Urothelium cell line (cell line): ENCODE data around the gene ZBTB6.
"Not testable (repeated sequence)": the region's sequence is repeated elsewhere in the genome, so short reads cannot be mapped to it uniquely, and the experiment has no call there.

Experiments used
- DNase-seq: peaks from one replicate; pipeline ENCODE4 v3.0.0; 2011; ENCODE audit warnings: low spot score, mixed read lengths
- FAIRE-seq: peaks from 2 replicates; lab custom pipeline; 2011; peaks lifted over from hg19 to GRCh38; lab: Jason Lieb, UNC

The ZBTB6 gene

GRCh38 chr9:122929796-122930354, 16.8 kb upstream of the ZBTB6 start:
- DNase-seq (no peak), FAIRE-seq (no peak)

GRCh38 chr9:122923947-122924346, 10.8 kb upstream of the ZBTB6 start:
- FAIRE-seq (no peak), DNase-seq (no peak)

GRCh38 chr9:122922713-122923112, 9.6 kb upstream of the ZBTB6 start:
- DNase-seq (no peak), FAIRE-seq (no peak)

GRCh38 chr9:122918310-122918709, 5.2 kb upstream of the ZBTB6 start:
- FAIRE-seq = no peak
- no peak for DNase-seq

DNA sequence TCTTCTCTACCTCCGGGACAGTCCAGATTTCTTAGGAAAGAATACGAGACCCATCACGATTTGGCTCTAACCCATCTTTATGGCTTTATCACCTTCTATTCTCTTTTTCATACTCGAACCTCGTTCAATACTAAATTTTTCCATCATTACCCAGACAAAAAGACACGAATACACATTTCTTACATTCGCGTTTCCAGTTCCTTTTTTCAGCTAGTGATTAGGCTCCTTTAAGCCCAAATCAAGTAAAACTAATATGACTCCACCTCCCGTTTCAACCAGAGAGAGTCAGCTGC, 506 bp downstream of the ZBTB6 start:
- FAIRE-seq (no peak), DNase-seq (no peak)

DNA sequence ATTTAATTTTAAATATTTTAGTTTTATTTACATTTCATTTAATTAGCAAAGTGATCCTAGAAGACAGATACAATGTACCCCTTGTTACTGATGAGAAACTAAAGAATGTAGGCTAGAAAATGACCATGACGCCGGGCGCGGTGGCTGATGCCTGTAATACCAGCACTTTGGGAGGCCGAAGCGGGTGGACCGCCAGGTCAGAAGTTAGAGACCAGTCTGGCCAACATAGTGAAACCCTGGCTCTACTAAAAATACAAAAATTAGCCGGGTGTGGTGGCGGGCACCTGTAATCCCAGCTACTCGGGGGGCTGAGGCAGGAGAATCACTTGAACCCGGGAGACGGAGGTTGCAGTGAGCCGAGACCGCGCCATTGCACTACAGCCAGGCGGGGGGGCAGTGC, 7.0 kb downstream of the ZBTB6 start:
- FAIRE-seq, DNase-seq: not testable (repeated sequence)

GRCh38 chr9:122904823-122905710, 8.1 kb downstream of the ZBTB6 start, which contains the start of gene RC3H2:
Gene RC3H2 (minus strand): TSS chr9:122905359. CDS start chr9:122897509, 7,850 bp downstream.
- peak; percentile 96 for DNase-seq
- FAIRE-seq = peak; percentile 50

DNA sequence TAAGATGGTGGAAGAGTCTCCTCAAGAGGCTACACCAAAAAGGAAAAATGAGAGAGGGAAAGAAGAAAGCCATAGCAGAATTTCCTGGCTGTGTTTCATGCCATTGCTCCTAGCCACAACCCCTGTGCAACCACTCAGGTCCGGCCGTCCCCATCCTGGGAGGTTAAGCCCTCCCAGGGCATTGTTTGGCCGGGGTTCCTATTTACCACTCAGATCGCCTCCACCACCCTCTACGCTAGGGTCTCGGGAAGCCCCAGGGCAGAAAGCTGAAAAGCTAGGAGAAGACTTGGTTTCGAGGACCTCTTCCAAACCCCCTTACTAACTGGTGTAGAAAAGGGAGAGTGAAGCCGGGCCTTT, 8.7 kb downstream of the ZBTB6 start:
- DNase-seq (peak; percentile 10), FAIRE-seq (no peak)

DNA sequence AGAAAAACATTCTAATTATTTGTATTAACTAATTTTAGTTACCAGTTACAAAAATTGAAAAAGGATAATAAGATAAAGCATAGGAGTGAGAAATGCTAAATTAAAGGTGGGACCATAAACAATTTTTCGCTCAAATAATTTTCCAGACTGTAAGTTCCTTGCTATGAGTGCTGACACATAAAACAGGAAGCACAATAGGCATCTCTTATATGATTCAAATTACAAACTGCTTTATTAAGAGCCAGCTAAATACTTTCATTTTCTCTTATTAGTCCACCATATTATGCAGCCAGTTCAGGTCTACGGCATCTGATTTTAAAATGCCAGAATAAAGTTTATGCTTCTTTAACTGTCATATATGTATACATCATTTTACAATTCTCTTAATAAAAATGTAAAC, 12.3 kb downstream of the ZBTB6 start:
- DNase-seq = no peak
- FAIRE-seq = no peak

GRCh38 chr9:122897969-122898368, 15.2 kb downstream of the ZBTB6 start:
- no peak for DNase-seq
- no peak for FAIRE-seq

- no peak for FAIRE-seq
- no peak for DNase-seq
Measured at GRCh38 chr9:122888480-122888879, 24.6 kb downstream of the ZBTB6 start.

GRCh38 chr9:122883125-122883524, 30.0 kb downstream of the ZBTB6 start:
- FAIRE-seq = no peak

GRCh38 chr9:122879443-122879842, 33.7 kb downstream of the ZBTB6 start:
- no peak for DNase-seq
- no peak for FAIRE-seq

More at GRCh38 chr9:122883125-122883524, 30.0 kb downstream of the ZBTB6 start:
- DNase-seq = no peak

- FAIRE-seq (no peak), DNase-seq (no peak)
Measured at GRCh38 chr9:122875523-122875922, 37.6 kb downstream of the ZBTB6 start.

- FAIRE-seq, DNase-seq: not testable (repeated sequence)
Measured at GRCh38 chr9:122867276-122867675, 45.8 kb downstream of the ZBTB6 start.

- no peak for DNase-seq
- no peak for FAIRE-seq
Measured at GRCh38 chr9:122866079-122866478, 47.0 kb downstream of the ZBTB6 start.

- DNase-seq = no peak
- no peak for FAIRE-seq
Measured at GRCh38 chr9:122865300-122865699, 47.8 kb downstream of the ZBTB6 start.

DNA sequence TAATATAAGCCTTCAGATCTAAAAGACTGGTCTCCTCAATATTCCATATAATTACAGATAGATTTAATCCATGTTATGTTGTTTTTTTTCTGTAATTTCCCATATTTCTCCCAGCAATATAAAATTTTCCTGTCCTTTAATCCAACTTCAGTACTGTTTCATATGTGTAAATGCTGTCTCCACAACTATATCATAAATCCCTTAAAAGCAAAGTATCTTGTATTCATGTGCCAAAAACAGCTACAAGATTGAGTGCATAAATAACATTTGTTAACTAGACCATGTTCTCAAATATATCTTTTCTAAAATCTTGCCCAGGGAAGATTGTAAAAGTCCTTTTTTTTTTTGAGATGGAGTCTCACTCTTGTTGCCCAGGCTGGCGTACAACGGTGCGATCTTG, 49.7 kb downstream of the ZBTB6 start:
- DNase-seq = no peak
- no peak for FAIRE-seq

GRCh38 chr9:122860319-122861142, 52.6 kb downstream of the ZBTB6 start:
- no peak for DNase-seq
- FAIRE-seq = no peak
